Epithelial cell of esophagus (primary cell): ENCODE measurements around the gene PBX1.

Experiments used
- DNase-seq: peaks from one replicate; pipeline ENCODE4 v3.0.0; 2010; ENCODE audit warnings: low read depth
- H3K4me3 ChIP-seq: 2 replicates; pipeline ENCODE4 v1.5.1; 2011; ENCODE audit warnings: mild to moderate bottlenecking, low read length, control low read depth
- TF ChIP-seq, protein P1 (sequence below): IDR thresholded peaks from 2 replicates; pipeline ENCODE4 v1.5.1; 2011; ENCODE audit warnings: low read depth, mild to moderate bottlenecking, low read length, control low read depth, inconsistent platforms; ENCODE audit not compliant: insufficient read depth; ENCODE audit errors: missing control alignments

The PBX1 gene

DNA sequence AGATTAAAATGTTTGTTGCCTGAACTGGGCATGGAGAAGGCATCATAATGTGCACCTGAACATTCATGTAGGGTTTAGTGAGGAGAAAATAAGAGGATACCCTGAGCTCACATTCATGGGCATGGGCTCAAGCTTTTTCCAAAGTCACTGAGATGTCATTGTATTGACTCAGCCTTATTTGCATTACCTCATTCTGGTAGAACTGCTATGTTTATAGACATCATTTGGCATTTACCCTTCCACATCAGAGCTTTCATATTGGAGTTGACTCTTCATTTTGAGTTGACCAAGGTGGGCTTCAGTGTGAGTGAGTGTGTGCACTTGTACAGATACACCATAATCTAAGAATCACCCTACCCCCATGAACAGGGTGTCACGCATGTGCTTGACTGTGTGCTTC, 143.2 kb downstream of the PBX1 start:
- TF ChIP-seq, protein P1, sequence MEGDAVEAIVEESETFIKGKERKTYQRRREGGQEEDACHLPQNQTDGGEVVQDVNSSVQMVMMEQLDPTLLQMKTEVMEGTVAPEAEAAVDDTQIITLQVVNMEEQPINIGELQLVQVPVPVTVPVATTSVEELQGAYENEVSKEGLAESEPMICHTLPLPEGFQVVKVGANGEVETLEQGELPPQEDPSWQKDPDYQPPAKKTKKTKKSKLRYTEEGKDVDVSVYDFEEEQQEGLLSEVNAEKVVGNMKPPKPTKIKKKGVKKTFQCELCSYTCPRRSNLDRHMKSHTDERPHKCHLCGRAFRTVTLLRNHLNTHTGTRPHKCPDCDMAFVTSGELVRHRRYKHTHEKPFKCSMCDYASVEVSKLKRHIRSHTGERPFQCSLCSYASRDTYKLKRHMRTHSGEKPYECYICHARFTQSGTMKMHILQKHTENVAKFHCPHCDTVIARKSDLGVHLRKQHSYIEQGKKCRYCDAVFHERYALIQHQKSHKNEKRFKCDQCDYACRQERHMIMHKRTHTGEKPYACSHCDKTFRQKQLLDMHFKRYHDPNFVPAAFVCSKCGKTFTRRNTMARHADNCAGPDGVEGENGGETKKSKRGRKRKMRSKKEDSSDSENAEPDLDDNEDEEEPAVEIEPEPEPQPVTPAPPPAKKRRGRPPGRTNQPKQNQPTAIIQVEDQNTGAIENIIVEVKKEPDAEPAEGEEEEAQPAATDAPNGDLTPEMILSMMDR, result no peak
- DNase-seq, result peak; percentile 42

DNA sequence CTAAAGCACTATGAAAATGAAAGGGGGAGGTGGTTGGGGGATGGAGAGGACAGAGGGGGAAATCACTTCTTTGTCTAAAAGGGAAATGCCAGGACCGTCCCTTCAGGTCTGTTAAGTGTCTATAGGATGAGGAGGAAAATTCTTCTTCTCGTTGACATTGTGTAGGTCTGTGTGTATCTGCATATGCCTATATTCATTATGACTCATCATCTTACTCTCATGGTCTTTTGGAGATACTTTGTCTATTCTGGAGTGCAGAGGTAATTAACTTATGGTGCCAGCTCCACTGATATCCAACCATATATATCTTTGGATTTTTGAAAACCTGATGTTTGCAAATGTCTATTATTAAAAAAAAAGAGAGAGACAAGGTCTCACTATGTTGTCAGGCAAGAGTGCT, 143.7 kb downstream of the PBX1 start:
- TF ChIP-seq, protein P1, result no peak
- H3K4me3 ChIP-seq, result no peak overlapping the region
- no peak for DNase-seq

More for the DNA sequence above, 143.2 kb downstream of the PBX1 start:
- no peak overlapping the region for H3K4me3 ChIP-seq

DNA sequence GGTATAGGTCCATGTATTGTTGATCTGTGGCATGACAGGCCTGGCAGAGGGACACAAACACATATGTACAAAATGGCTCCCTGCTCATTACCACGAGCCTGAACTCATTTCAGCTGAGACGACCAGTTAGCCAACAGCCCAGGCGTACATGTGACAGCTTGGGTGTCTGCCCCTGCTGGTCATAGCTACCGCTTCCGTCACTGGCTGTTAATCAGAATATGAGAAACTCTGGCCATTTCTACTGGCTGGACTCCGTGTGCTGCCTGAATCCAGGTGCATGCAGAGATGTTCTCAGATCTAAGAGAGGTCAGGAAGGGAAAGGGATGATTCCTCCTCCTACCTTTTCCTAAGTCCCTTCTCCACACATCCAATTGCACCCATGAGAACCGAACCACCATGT, 144.5 kb downstream of the PBX1 start:
- TF ChIP-seq, protein P1, result no peak
- no peak overlapping the region for H3K4me3 ChIP-seq
- DNase-seq, result no peak

GRCh38 chr1:164703960-164704411, 145.0 kb downstream of the PBX1 start:
- DNase-seq, result no peak
- no peak overlapping the region for H3K4me3 ChIP-seq
- TF ChIP-seq, protein P1, result no peak

- no peak overlapping the region for H3K4me3 ChIP-seq
- no peak for DNase-seq
- TF ChIP-seq, protein P1, result peak; percentile 13
Observed at GRCh38 chr1:164704954-164705353, 146.0 kb downstream of the PBX1 start.

DNA sequence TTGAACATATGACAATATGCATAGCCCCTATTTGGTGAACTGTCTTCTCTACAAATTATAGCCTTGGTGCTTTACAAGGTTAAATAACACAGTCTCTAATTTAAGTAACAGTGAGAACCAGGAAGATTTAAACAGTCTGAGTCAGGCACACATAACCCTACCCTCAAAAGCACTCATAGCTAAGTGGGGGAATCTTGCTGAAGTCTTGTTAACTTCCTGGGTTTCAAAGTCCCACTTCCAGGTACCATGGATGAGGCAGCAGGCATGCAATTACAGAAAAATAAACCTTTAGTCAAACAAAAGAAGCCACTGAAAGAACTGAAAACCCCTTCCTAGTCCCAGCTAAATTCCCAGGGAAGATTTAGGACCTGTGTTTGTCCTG, 147.6 kb downstream of the PBX1 start:
- TF ChIP-seq, protein P1, result no peak
- DNase-seq, result no peak
- no peak overlapping the region for H3K4me3 ChIP-seq

DNA sequence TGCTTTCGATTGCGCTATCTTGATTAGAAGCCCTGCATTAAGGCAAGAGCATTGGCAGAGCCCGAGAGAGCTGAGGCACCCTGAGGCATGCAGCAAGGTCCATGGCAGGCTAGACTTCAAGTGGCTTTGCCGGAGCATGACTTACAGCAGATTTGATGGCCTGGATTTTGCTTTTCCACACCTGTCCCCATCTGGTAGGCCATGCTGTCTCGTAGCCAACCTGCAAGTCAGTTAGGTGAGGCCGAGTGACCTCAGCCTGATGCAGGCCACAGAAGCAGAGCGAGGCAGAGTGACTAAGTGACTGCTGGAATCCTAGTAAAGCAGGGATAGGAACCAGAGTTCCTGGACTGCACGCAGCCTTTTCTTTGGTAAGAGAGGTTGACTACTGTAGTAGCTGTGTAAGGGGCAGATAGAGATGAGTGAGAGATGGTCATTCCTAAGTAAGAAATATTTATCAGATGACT, 148.9 kb downstream of the PBX1 start:
- H3K4me3 ChIP-seq, result no peak overlapping the region
- DNase-seq, result peak; percentile 64
- TF ChIP-seq, protein P1, result no peak
